ENCODE measurements around the gene HAGH. TPM values are rescaled to one million over a fixed set of nuclear protein-coding genes. Genes with fewer than 3 reads are reported as not detected.

The HAGH gene
- total RNA-seq, 1 donor, result 32.9 TPM

DNA sequence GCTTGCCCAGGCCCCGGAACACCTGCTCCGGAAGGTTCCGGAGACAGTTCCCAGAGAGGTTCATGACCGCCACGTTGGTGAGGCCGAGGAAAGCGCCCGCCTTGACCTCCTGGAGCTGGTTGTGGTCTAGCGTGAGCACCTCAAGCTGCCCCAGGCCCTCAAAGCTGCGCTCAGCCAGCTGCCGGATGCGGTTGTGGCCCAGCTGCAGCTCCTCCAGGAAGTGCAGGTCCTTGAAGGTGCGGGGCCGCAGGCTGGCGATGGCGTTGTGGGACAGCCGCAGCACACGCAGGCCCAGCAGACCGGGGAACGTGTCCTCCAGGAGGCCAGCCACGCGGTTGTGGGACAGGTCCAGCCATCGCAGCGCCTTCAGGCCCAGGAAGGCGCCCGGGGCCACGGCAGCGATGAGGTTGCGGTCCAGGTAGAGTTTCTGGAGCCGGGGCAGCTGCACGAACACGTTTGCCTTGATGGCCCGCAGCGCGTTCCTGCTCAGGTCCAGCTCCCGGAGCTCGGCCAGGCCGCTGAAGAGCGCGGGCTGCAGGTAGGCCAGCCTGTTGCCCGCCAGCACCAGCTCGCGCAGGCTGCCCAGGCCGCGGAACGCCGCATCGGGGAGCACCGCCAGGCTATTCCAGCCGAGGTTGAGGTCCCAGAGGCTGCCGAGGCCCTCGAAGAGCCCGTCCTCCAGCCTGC is 35.2 kb downstream of the HAGH start:
- TF ChIP-seq CTCF (IDR thresholded peaks at IDR 0.05; ENCODE audit: extremely low read depth, low read depth, low read length), result no peak
- H3K9me3 ChIP-seq (ENCODE audit: low read depth, low read length), result no peaks in the 10 kb centered on the region
- peak; percentile 80 for DNase-seq (ENCODE audit: insufficient read length, low spot score, missing footprints)
- peaks cover 16% of the 10 kb centered on the region for H3K79me2 ChIP-seq (ENCODE audit: insufficient read depth, low read length)
- peaks cover 7% of the 10 kb centered on the region for H4K20me1 ChIP-seq (ENCODE audit: insufficient read depth, low read length)
- peaks cover 12% of the 10 kb centered on the region for H3K36me3 ChIP-seq (ENCODE audit: insufficient read depth, low read length)
- H3K27me3 ChIP-seq (ENCODE audit: insufficient read depth, low read length), result no peaks in the 10 kb centered on the region
- H3K4me3 ChIP-seq (ENCODE audit: insufficient read depth, low read length), result no peak overlapping the region
- H3K27ac ChIP-seq (ENCODE audit: low read depth, low read length), result no peak overlapping the region
- H3K4me2 ChIP-seq (ENCODE audit: insufficient read depth, low read length), result no peak overlapping the region
- H3K4me1 ChIP-seq (ENCODE audit: insufficient read depth, low read length), result no peaks in the 10 kb centered on the region
- no peak overlapping the region for H2AFZ ChIP-seq (ENCODE audit: low read length)

DNA sequence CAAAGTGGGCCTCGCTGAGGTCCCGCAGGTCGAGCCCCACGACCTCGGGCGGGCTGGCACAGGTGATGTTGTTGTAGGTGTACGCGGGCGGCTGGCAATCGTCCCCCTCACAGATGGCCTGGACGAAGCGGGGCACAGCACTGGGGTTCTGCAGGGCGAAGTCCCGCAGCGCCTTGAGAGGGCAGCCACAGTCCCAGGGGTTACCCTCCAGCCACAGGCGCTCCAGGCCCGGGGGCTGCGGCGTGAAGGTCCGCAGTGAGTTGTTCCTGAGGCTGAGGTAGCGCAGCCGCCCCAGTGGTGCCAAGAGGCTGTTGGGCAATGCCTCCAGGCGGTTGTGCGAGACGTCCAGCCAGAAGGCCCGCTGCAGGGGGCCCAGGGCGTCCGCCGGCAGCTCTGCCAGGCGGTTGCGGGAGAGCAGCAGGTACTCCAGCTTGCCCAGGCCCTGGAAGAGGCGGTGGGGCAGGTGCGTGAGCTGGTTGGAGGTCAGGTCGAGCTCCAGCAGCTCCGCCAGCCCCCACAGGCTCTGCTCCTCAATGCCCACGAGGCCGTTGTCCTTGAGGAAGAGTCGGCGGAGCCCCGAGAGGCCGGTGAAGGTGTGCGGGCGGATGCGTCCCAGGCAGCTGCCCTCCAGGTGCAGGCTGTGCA is 35.9 kb downstream of the HAGH start:
- Histone ChIP-seq H3K27me3 (ENCODE audit: insufficient read depth, low read length) (no peaks in the 10 kb centered on the region), H4K20me1 (ENCODE audit: insufficient read depth, low read length) (peaks cover 14% of the 10 kb centered on the region), H3K9me3 (ENCODE audit: low read depth, low read length) (no peaks in the 10 kb centered on the region), H3K4me3 (ENCODE audit: insufficient read depth, low read length) (no peak overlapping the region), H2AFZ (ENCODE audit: low read length) (no peak overlapping the region), H3K27ac (ENCODE audit: low read depth, low read length) (no peak overlapping the region), H3K4me1 (ENCODE audit: insufficient read depth, low read length) (no peaks in the 10 kb centered on the region), H3K4me2 (ENCODE audit: insufficient read depth, low read length) (no peak overlapping the region), H3K36me3 (ENCODE audit: insufficient read depth, low read length) (peaks cover 12% of the 10 kb centered on the region), H3K79me2 (ENCODE audit: insufficient read depth, low read length) (peaks cover 22% of the 10 kb centered on the region)
- TF ChIP-seq CTCF (IDR thresholded peaks at IDR 0.05; ENCODE audit: extremely low read depth, low read depth, low read length), result no peak
- peak; percentile 66 for DNase-seq (ENCODE audit: insufficient read length, low spot score, missing footprints)

DNA sequence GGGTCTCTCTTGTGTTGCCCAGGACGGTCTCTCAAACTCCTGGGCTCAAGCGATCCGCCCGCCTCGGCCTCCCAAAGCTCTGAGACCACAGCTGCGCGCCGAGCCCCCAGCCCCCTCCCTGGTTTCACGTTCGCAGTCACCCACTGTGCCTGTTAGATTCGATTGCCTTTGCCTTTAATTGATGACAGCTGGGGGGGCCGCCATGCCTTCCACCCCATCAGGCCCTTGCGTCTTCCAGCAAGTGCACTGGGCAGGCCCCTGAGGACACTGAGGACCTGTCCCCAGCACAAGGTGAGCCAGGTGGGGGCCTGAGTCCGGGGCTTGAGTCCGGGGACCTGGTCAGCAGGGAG is 36.4 kb downstream of the HAGH start:
- no peak overlapping the region for H3K4me2 ChIP-seq (ENCODE audit: insufficient read depth, low read length)
- no peaks in the 10 kb centered on the region for H3K27me3 ChIP-seq (ENCODE audit: insufficient read depth, low read length)
- H3K27ac ChIP-seq (ENCODE audit: low read depth, low read length), result no peak overlapping the region
- DNase-seq (ENCODE audit: insufficient read length, low spot score, missing footprints), result peak; percentile 61
- no peaks in the 10 kb centered on the region for H3K9me3 ChIP-seq (ENCODE audit: low read depth, low read length)
- H2AFZ ChIP-seq (ENCODE audit: low read length), result no peak overlapping the region
- H3K36me3 ChIP-seq (ENCODE audit: insufficient read depth, low read length), result peaks cover 14% of the 10 kb centered on the region
- no peak overlapping the region for H3K4me3 ChIP-seq (ENCODE audit: insufficient read depth, low read length)
- peaks cover 27% of the 10 kb centered on the region for H3K79me2 ChIP-seq (ENCODE audit: insufficient read depth, low read length)
- TF ChIP-seq CTCF (IDR thresholded peaks at IDR 0.05; ENCODE audit: extremely low read depth, low read depth, low read length), result no peak
- no peaks in the 10 kb centered on the region for H3K4me1 ChIP-seq (ENCODE audit: insufficient read depth, low read length)
- H4K20me1 ChIP-seq (ENCODE audit: insufficient read depth, low read length), result peaks cover 19% of the 10 kb centered on the region

DNA sequence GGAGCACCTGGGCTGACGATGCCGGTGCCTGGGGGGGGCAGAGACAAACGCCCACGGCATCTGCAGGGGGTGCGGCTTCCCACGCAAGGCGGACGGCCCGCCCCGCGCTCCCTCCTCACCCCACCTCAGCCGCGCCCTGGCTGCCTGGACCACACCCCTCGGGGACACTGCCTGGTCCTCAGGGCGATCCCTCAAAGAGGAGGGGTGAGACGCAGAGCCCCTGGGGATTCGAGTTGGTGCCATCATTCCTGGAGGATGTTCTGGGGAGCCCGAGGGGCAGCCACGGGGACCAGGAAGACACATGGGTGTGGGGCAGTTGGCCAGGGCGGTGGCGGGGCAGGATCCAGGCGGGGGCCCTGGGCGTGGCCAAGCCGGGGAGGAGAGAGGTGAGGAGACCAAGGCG is 37.0 kb downstream of the HAGH start:
- peaks cover 33% of the 10 kb centered on the region for H3K79me2 ChIP-seq (ENCODE audit: insufficient read depth, low read length)
- no peak overlapping the region for H3K4me3 ChIP-seq (ENCODE audit: insufficient read depth, low read length)
- no peak overlapping the region for H3K27ac ChIP-seq (ENCODE audit: low read depth, low read length)
- peaks cover 16% of the 10 kb centered on the region for H3K36me3 ChIP-seq (ENCODE audit: insufficient read depth, low read length)
- peaks cover 22% of the 10 kb centered on the region for H4K20me1 ChIP-seq (ENCODE audit: insufficient read depth, low read length)
- no peaks in the 10 kb centered on the region for H3K27me3 ChIP-seq (ENCODE audit: insufficient read depth, low read length)
- peak; percentile 63 for DNase-seq (ENCODE audit: insufficient read length, low spot score, missing footprints)
- no peak for TF ChIP-seq CTCF (IDR thresholded peaks at IDR 0.05; ENCODE audit: extremely low read depth, low read depth, low read length)
- no peaks in the 10 kb centered on the region for H3K9me3 ChIP-seq (ENCODE audit: low read depth, low read length)
- H3K4me1 ChIP-seq (ENCODE audit: insufficient read depth, low read length), result no peaks in the 10 kb centered on the region
- H2AFZ ChIP-seq (ENCODE audit: low read length), result no peak overlapping the region
- no peak overlapping the region for H3K4me2 ChIP-seq (ENCODE audit: insufficient read depth, low read length)

Measured in osteoblast (primary cell).